GM23338 (cell line): Measurements from ENCODE around the gene CDC14A. TPM values are rescaled to one million over a fixed set of nuclear protein-coding genes. Genes with fewer than 3 reads are reported as not detected.

Experiments used
- ATAC-seq: fragments of 200-7000 bp; cut with Tn5 transposase; 3 replicates; pipeline ENCODE4 v1.9.1; 2020
- DNase-seq: peaks from one replicate; pipeline ENCODE4 v3.0.0-alpha.2; 2015; ENCODE audit warnings: low spot score
- H2AFZ ChIP-seq: fragments of 200-600 bp; sonication (generic); 2 replicates; pipeline ENCODE4 v1.8.0; 2016; ENCODE audit warnings: antibody characterized with exemption, mild to moderate bottlenecking, moderate library complexity
- H3F3A ChIP-seq: fragments of 200-600 bp; sonication (generic); replicated peaks from 2 replicates; pipeline ENCODE4 v1.8.0; 2017; ENCODE audit warnings: antibody characterized with exemption, mixed run types, low read depth
- H3K27ac ChIP-seq: fragments of 200-600 bp; sonication (generic); 2 replicates; pipeline ENCODE4 v1.6.1; 2016; ENCODE audit warnings: low read depth
- H3K27me3 ChIP-seq: fragments of 200-600 bp; sonication (generic); 2 replicates; pipeline ENCODE4 v1.8.0; 2016; ENCODE audit warnings: mild to moderate bottlenecking, mixed run types, moderate library complexity; ENCODE audit not compliant: insufficient read depth
- H3K36me3 ChIP-seq: fragments of 200-600 bp; sonication (generic); 2 replicates; pipeline ENCODE4 v1.8.0; 2016; ENCODE audit warnings: mild to moderate bottlenecking; ENCODE audit not compliant: insufficient read depth
- H3K4me1 ChIP-seq: fragments of 200-600 bp; sonication (generic); 2 replicates; pipeline ENCODE4 v1.8.0; 2016; ENCODE audit warnings: mild to moderate bottlenecking, moderate library complexity; ENCODE audit not compliant: insufficient read depth
- H3K4me2 ChIP-seq: fragments of 200-600 bp; sonication (generic); 2 replicates; pipeline ENCODE4 v1.7.1; 2017; ENCODE audit warnings: mixed run types
- H3K4me3 ChIP-seq: fragments of 200-600 bp; sonication (generic); 2 replicates; pipeline ENCODE4 v1.6.1; 2016; ENCODE audit warnings: mixed run types
- H3K79me2 ChIP-seq: fragments of 200-600 bp; sonication (generic); replicated peaks from 2 replicates; pipeline ENCODE4 v1.8.0; 2017; ENCODE audit warnings: mild to moderate bottlenecking; ENCODE audit not compliant: insufficient read depth
- H3K9me2 ChIP-seq: fragments of 200-600 bp; sonication (generic); 2 replicates; pipeline ENCODE4 v1.8.0; 2017; ENCODE audit not compliant: insufficient read depth
- H4K20me1 ChIP-seq: fragments of 200-600 bp; sonication (generic); replicated peaks from 2 replicates; pipeline ENCODE4 v1.8.0; 2017; ENCODE audit warnings: mild to moderate bottlenecking; ENCODE audit not compliant: insufficient read depth
- H3K27ac Mint-ChIP-seq: 2 replicates; pipeline ENCODE4 v1.8.0; 2020; ENCODE audit warnings: inconsistent platforms, mild to moderate bottlenecking, moderate library complexity, mixed read lengths
- H3K27me3 Mint-ChIP-seq: 3 replicates; pipeline ENCODE4 v1.8.0; 2022; ENCODE audit warnings: low read depth, mild to moderate bottlenecking, moderate library complexity, mixed read lengths, inconsistent platforms; ENCODE audit not compliant: insufficient read depth, poor library complexity
- H3K36me3 Mint-ChIP-seq: 3 replicates; pipeline ENCODE4 v1.8.0; 2021; ENCODE audit warnings: low read depth, mild to moderate bottlenecking, inconsistent platforms, moderate library complexity, mixed read lengths
- H3K4me1 Mint-ChIP-seq: 3 replicates; pipeline ENCODE4 v1.8.0; 2020; ENCODE audit warnings: mild to moderate bottlenecking, inconsistent platforms, mixed read lengths
- H3K4me3 Mint-ChIP-seq: 3 replicates; pipeline ENCODE4 v1.8.0; 2021; ENCODE audit warnings: moderate library complexity, mild to moderate bottlenecking, inconsistent platforms, mixed read lengths
- H3K9me3 Mint-ChIP-seq: 3 replicates; pipeline ENCODE4 v1.8.0; 2020; ENCODE audit warnings: moderate library complexity, mild to moderate bottlenecking, inconsistent platforms, mixed read lengths
- CREB1 ChIP-seq: fragments of 250-450 bp; sonication (Bioruptor Pico); IDR thresholded peaks from 2 replicates; pipeline ENCODE4 v1.5.0; 2020; ENCODE audit warnings: low read depth, mild to moderate bottlenecking, moderate library complexity
- EZH2 ChIP-seq: fragments of 200-600 bp; sonication (generic); IDR thresholded peaks from one replicate; pipeline ENCODE4 v1.8.0; 2017; ENCODE audit warnings: antibody characterized with exemption, mild to moderate bottlenecking, low read depth; ENCODE audit not compliant: unreplicated experiment
- EZH2phosphoT487 ChIP-seq: fragments of 200-600 bp; sonication (generic); IDR thresholded peaks from one replicate; pipeline ENCODE4 v1.8.1; 2018; ENCODE audit warnings: antibody characterized with exemption; ENCODE audit not compliant: unreplicated experiment
- JUNB ChIP-seq: IDR thresholded peaks from one replicate; pipeline ENCODE4 v1.6.1; 2016; ENCODE audit warnings: antibody characterized with exemption; ENCODE audit not compliant: unreplicated experiment
- NANOG ChIP-seq: IDR thresholded peaks from 2 replicates; pipeline ENCODE4 v1.6.1; 2016; ENCODE audit warnings: antibody characterized with exemption, borderline replicate concordance
- POLR2AphosphoS5 ChIP-seq: IDR thresholded peaks from 2 replicates; pipeline ENCODE4 v1.6.1; 2016; ENCODE audit warnings: antibody characterized with exemption, low read depth
- STAT1 ChIP-seq: IDR thresholded peaks from one replicate; pipeline ENCODE4 v1.6.1; 2016; ENCODE audit warnings: antibody characterized with exemption; ENCODE audit not compliant: unreplicated experiment
- ZNF114 ChIP-seq: fragments of 250-450 bp; sonication (Bioruptor Pico); IDR thresholded peaks from 2 replicates; pipeline ENCODE4 v1.5.0; 2020; ENCODE audit warnings: mild to moderate bottlenecking, moderate library complexity
- ZNF331 ChIP-seq: fragments of 250-450 bp; sonication (Bioruptor Pico); IDR thresholded peaks from 2 replicates; pipeline ENCODE4 v1.5.0; 2020; ENCODE audit warnings: low read depth, mild to moderate bottlenecking, moderate library complexity
- polyA plus RNA-seq: library from polyadenylated mRNA; unstranded; fragments of >200 nt; fragmentation: Nextera tagmentation; extraction: Ambion mirVana; gene quantifications from 2 replicates; pipeline ENCODE4 v1.2.1, GENCODE V29; 2016
- total RNA-seq: library from RNA; depleted of rRNA; stranded (reverse); fragments of >200 nt; shearing (Covaris generic); gene quantifications from 2 replicates; pipeline ENCODE4 v1.2.3, GENCODE V29; 2014
- TF ChIP-seq, protein P1 (sequence below), 2 experiments: fragments of 200-600 bp in 1 of 2; sonication (generic) in 1 of 2; conservative IDR thresholded peaks; 2 replicates each; pipeline versions ENCODE4 v1.5.1 to v1.6.1; 2016 to 2017; ENCODE audit warnings: antibody characterized with exemption in 2 of 2, low read depth in 2 of 2, mild to moderate bottlenecking in 2 of 2, moderate library complexity in 1 of 2
- TF ChIP-seq, protein P2 (sequence below): IDR thresholded peaks from one replicate; pipeline ENCODE4 v1.6.1; 2018; ENCODE audit warnings: antibody characterized with exemption; ENCODE audit not compliant: unreplicated experiment

CDC14A gene
- total and polyA plus RNA-seq, 2 experiments from 2014 or later = 11.1 to 20.8 TPM

DNA sequence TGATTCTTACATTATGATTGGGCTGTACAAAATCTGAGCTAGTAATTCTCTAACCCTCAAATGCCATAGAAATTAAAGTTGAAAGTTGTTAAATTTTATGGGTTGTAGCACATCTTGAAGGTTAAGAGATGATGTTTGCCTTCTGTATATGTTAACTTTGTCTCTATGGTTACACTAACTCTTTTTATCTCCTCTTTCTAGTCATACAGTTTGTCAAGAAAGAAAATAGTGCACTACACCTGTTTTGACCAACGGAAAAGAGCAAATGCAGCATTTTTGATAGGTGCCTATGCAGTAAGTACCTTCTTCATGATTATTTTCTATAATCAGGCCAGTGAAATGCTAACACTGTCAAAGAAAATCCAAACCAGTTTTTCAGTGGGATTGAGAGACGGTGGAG, 38.2 kb downstream of the CDC14A start:
- ATAC-seq (no peak), DNase-seq (no peak)
- Histone ChIP-seq H3K4me3 (no peak overlapping the region), H3K9me2 (no peaks in the 10 kb centered on the region), H3K4me2 (no peak overlapping the region), H3K36me3 (no peaks in the 10 kb centered on the region), H3K79me2 (no peaks in the 10 kb centered on the region), H3F3A (no peaks in the 10 kb centered on the region), H3K27ac (no peak overlapping the region), H3K4me1 (peaks cover 15% of the 10 kb centered on the region), H3K27me3 (no peaks in the 10 kb centered on the region), H2AFZ (no peak overlapping the region), H4K20me1 (no peaks in the 10 kb centered on the region)
- TF ChIP-seq EZH2 (no peak), NANOG (no peak)
- Mint-ChIP-seq H3K27me3 (no peaks in the 10 kb centered on the region), H3K36me3 (no peaks in the 10 kb centered on the region), H3K4me1 (peaks cover 17% of the 10 kb centered on the region), H3K4me3 (no peak overlapping the region), H3K27ac (no peak overlapping the region; the same call in 1 of the 2 replicates), H3K9me3 (no peaks in the 10 kb centered on the region)

DNA sequence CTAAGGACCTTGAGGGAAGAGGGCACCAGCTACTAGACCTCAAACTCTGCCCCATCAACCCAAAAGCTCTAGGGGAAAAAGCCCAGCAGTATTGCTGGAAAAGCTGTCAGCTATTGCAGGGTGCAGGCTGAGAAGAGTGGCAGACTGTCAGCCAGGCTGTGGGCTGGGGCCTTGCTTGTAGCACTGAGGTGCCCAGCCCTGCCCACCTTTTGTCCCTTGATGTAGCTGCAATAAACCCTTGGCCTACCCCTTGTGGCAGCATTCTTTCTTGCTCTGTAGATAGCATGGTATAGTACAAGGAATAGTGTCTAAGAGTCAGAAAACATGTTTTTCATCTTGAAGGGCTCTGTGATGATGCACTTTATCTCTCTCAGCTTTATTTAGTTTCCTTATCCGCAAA, 39.4 kb downstream of the CDC14A start:
- no peaks in the 10 kb centered on the region for H3K9me2 ChIP-seq
- H3K27ac Mint-ChIP-seq = no peak overlapping the region
- peaks cover 13% of the 10 kb centered on the region for H3K4me1 Mint-ChIP-seq
- no peaks in the 10 kb centered on the region for H3F3A ChIP-seq
- no peak for DNase-seq
- no peaks in the 10 kb centered on the region for H3K27me3 Mint-ChIP-seq
- no peaks in the 10 kb centered on the region for H3K36me3 ChIP-seq
- H3K27ac ChIP-seq = no peak overlapping the region
- no peaks in the 10 kb centered on the region for H4K20me1 ChIP-seq
- peak; percentile 58 for ATAC-seq
- no peaks in the 10 kb centered on the region for H3K27me3 ChIP-seq
- no peak overlapping the region for H3K4me2 ChIP-seq
- H2AFZ ChIP-seq = no peak overlapping the region
- no peaks in the 10 kb centered on the region for H3K9me3 Mint-ChIP-seq
- no peak overlapping the region for H3K4me3 ChIP-seq
- H3K36me3 Mint-ChIP-seq = no peaks in the 10 kb centered on the region
- peaks cover 12% of the 10 kb centered on the region for H3K4me1 ChIP-seq
- no peak for TF ChIP-seq EZH2
- no peak for TF ChIP-seq NANOG
- TF ChIP-seq, protein P1, sequence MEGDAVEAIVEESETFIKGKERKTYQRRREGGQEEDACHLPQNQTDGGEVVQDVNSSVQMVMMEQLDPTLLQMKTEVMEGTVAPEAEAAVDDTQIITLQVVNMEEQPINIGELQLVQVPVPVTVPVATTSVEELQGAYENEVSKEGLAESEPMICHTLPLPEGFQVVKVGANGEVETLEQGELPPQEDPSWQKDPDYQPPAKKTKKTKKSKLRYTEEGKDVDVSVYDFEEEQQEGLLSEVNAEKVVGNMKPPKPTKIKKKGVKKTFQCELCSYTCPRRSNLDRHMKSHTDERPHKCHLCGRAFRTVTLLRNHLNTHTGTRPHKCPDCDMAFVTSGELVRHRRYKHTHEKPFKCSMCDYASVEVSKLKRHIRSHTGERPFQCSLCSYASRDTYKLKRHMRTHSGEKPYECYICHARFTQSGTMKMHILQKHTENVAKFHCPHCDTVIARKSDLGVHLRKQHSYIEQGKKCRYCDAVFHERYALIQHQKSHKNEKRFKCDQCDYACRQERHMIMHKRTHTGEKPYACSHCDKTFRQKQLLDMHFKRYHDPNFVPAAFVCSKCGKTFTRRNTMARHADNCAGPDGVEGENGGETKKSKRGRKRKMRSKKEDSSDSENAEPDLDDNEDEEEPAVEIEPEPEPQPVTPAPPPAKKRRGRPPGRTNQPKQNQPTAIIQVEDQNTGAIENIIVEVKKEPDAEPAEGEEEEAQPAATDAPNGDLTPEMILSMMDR (conservative IDR thresholded peaks at IDR 0.05; ENCODE audit: low read depth in 2 of 2) = no peak
- no peak for TF ChIP-seq CREB1 (CRISPR knock-in tag)
- no peak for TF ChIP-seq STAT1
- H3K4me3 Mint-ChIP-seq = no peak overlapping the region
- H3K79me2 ChIP-seq = no peaks in the 10 kb centered on the region

DNA sequence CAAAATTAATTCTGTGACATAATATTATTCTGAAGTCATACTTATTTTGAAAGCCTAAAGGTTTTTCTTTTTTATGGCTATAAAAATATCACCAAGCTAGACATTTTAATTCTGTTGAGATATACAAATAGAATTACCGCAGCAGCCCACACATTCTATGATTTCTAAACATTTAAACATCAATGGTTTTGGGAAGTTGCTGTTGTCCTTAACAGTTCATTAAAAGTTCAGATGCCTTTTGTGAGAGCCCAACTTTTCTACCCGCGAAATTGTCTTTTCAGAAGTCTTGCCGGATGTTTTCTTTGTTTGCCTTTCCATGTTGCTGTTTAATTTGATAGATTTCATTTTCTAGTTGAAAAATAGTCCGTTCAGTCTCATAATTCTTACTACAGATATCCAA, 40.5 kb downstream of the CDC14A start:
- no peaks in the 10 kb centered on the region for H3K27me3 ChIP-seq
- Mint-ChIP-seq H3K27me3 (no peaks in the 10 kb centered on the region), H3K4me3 (no peak overlapping the region)
- TF ChIP-seq POLR2AphosphoS5 = no peak
- no peak for TF ChIP-seq CREB1 (CRISPR knock-in tag)
- TF ChIP-seq, protein P2, sequence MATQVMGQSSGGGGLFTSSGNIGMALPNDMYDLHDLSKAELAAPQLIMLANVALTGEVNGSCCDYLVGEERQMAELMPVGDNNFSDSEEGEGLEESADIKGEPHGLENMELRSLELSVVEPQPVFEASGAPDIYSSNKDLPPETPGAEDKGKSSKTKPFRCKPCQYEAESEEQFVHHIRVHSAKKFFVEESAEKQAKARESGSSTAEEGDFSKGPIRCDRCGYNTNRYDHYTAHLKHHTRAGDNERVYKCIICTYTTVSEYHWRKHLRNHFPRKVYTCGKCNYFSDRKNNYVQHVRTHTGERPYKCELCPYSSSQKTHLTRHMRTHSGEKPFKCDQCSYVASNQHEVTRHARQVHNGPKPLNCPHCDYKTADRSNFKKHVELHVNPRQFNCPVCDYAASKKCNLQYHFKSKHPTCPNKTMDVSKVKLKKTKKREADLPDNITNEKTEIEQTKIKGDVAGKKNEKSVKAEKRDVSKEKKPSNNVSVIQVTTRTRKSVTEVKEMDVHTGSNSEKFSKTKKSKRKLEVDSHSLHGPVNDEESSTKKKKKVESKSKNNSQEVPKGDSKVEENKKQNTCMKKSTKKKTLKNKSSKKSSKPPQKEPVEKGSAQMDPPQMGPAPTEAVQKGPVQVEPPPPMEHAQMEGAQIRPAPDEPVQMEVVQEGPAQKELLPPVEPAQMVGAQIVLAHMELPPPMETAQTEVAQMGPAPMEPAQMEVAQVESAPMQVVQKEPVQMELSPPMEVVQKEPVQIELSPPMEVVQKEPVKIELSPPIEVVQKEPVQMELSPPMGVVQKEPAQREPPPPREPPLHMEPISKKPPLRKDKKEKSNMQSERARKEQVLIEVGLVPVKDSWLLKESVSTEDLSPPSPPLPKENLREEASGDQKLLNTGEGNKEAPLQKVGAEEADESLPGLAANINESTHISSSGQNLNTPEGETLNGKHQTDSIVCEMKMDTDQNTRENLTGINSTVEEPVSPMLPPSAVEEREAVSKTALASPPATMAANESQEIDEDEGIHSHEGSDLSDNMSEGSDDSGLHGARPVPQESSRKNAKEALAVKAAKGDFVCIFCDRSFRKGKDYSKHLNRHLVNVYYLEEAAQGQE = no peak
- TF ChIP-seq EZH2phosphoT487 = no peak
- TF ChIP-seq ZNF114 (CRISPR knock-in tag) = no peak
- no peak for TF ChIP-seq NANOG
- TF ChIP-seq ZNF331 (CRISPR knock-in tag) = no peak
- TF ChIP-seq JUNB = no peak
- no peak for TF ChIP-seq EZH2
- TF ChIP-seq, protein P1 (conservative IDR thresholded peaks at IDR 0.05; ENCODE audit: low read depth in 2 of 2) = no peak

More for the DNA sequence above, 40.5 kb downstream of the CDC14A start:
- Mint-ChIP-seq H3K36me3 (no peaks in the 10 kb centered on the region), H3K27ac (no peak overlapping the region), H3K4me1 (peaks cover 4% of the 10 kb centered on the region), H3K9me3 (no peaks in the 10 kb centered on the region)
- DNase-seq (no peak), ATAC-seq (no peak)
- Histone ChIP-seq H3K9me2 (no peaks in the 10 kb centered on the region), H3K4me2 (no peak overlapping the region), H4K20me1 (no peaks in the 10 kb centered on the region), H3F3A (no peaks in the 10 kb centered on the region), H3K4me1 (peaks cover 3% of the 10 kb centered on the region; the same call in 1 of the 2 replicates), H3K79me2 (no peaks in the 10 kb centered on the region), H3K27ac (no peak overlapping the region), H3K36me3 (no peaks in the 10 kb centered on the region), H3K4me3 (no peak overlapping the region), H2AFZ (no peak overlapping the region)
